Cerebellar nuclear complex (tissue), 1 donor: Measurements from ENCODE around the gene DIP2C.
"Not testable (repeated sequence)": the region's sequence is repeated elsewhere in the genome, so short reads cannot be mapped to it uniquely, and the experiment has no call there.

Source experiments
- DNase-seq, 2 experiments: peaks; one replicate each; lab custom pipeline; 2025; lab: John Stamatoyannopoulos, UW

The DIP2C gene

GRCh38 chr10:517241-517830 is 172.1 kb downstream of the DIP2C start:
- DNase-seq, result no peak

GRCh38 chr10:516764-517163 is 172.7 kb downstream of the DIP2C start:
- no peak for DNase-seq

- no peak for DNase-seq
These were observed 173.8 kb downstream of the DIP2C start for GRCh38 chr10:515674-516073.

GRCh38 chr10:514137-514671 is 175.3 kb downstream of the DIP2C start:
- no peak for DNase-seq

- DNase-seq, result no peak
These were observed 176.1 kb downstream of the DIP2C start for GRCh38 chr10:513393-513792.

- not testable (repeated sequence) for DNase-seq
These were observed 176.8 kb downstream of the DIP2C start for GRCh38 chr10:512661-513060.

- no peak for DNase-seq
These were observed 177.6 kb downstream of the DIP2C start for GRCh38 chr10:511849-512191.

- peak; percentile 61 to 89 for DNase-seq
These were observed 178.2 kb downstream of the DIP2C start for GRCh38 chr10:511101-511848.

- DNase-seq, result peak in 1 of 2 experiments; percentile 56
These were observed 179.0 kb downstream of the DIP2C start for GRCh38 chr10:510415-510881.

GRCh38 chr10:509361-510102 is 179.9 kb downstream of the DIP2C start:
- DNase-seq, result peak in 1 of 2 experiments; percentile 20

- no peak for DNase-seq
These were observed 180.7 kb downstream of the DIP2C start for GRCh38 chr10:508726-509125.

GRCh38 chr10:507908-508444 is 181.5 kb downstream of the DIP2C start:
- DNase-seq, result no peak

- no peak for DNase-seq
These were observed 182.1 kb downstream of the DIP2C start for GRCh38 chr10:507355-507699.

GRCh38 chr10:506451-507354 is 182.8 kb downstream of the DIP2C start:
- DNase-seq, result no peak

- DNase-seq, result no peak
These were observed 184.0 kb downstream of the DIP2C start for GRCh38 chr10:505419-505818.

- DNase-seq, result no peak
These were observed 184.7 kb downstream of the DIP2C start for GRCh38 chr10:504806-505205.

GRCh38 chr10:504121-504611 is 185.3 kb downstream of the DIP2C start:
- DNase-seq, result no peak

- no peak for DNase-seq
These were observed 187.9 kb downstream of the DIP2C start for GRCh38 chr10:501596-501995.

GRCh38 chr10:500876-501275 is 188.6 kb downstream of the DIP2C start:
- no peak for DNase-seq

GRCh38 chr10:499991-500390 is 189.5 kb downstream of the DIP2C start:
- no peak for DNase-seq

GRCh38 chr10:498760-499435 is 190.6 kb downstream of the DIP2C start:
- DNase-seq, result no peak
